HepG2 (cell line): ENCODE results near the gene TMEM225B. TPM values are rescaled to one million over a fixed set of nuclear protein-coding genes. Genes with fewer than 3 reads are reported as not detected.

Experiments
- CBFB ChIP-seq: sonication (generic); formaldehyde crosslinking; IDR thresholded peaks from 2 replicates; pipeline ENCODE4 v1.4.0; 2020; ENCODE audit warnings: missing genetic modification reagents
- HNRNPH1 ChIP-seq: fragments of 200-400 bp; formaldehyde crosslinking; optimal IDR thresholded peaks from 2 replicates; pipeline ENCODE3; 2017; ENCODE audit warnings: mild to moderate bottlenecking, low read depth, low read length
- NFRKB ChIP-seq: fragments of 450-650 bp; IDR thresholded peaks from 2 replicates; pipeline ENCODE4 v1.6.1; 2017
- NR2F2 ChIP-seq: IDR thresholded peaks from 2 replicates; pipeline ENCODE4 v1.6.1; 2012; ENCODE audit warnings: low read depth, inconsistent platforms, borderline replicate concordance
- POLR2AphosphoS5 ChIP-seq: IDR thresholded peaks from 2 replicates; pipeline ENCODE4 v1.6.1; 2012; ENCODE audit warnings: low read depth, low read length
- SAFB2 ChIP-seq: sonication (generic); formaldehyde crosslinking; IDR thresholded peaks from 2 replicates; pipeline ENCODE4 v1.5.1; 2020; ENCODE audit warnings: missing genetic modification reagents, low read depth, mild to moderate bottlenecking, borderline replicate concordance
- TBX3 ChIP-seq: fragments of 450-650 bp; IDR thresholded peaks from 2 replicates; pipeline ENCODE4 v1.6.1; 2017; ENCODE audit warnings: antibody characterized with exemption, mild to moderate bottlenecking, inconsistent platforms, borderline replicate concordance
- TCF12 ChIP-seq, 2 experiments: fragments of 450-650 bp in 1 of 2; sonication (generic) in 1 of 2; formaldehyde crosslinking in 1 of 2; IDR thresholded peaks; 2 replicates each; pipeline versions ENCODE4 v1.6.1 to v1.8.0; 2017 to 2022; ENCODE audit warnings: antibody characterized with exemption in 1 of 2, mild to moderate bottlenecking in 1 of 2, missing genetic modification reagents in 1 of 2, moderate library complexity in 1 of 2
- TRIM24 ChIP-seq: sonication (generic); formaldehyde crosslinking; IDR thresholded peaks from 2 replicates; pipeline ENCODE4 v1.8.0; 2022; ENCODE audit warnings: mild to moderate bottlenecking, missing genetic modification reagents
- ZNF205 ChIP-seq: IDR thresholded peaks from 2 replicates; pipeline ENCODE4 v1.6.1; 2018; ENCODE audit warnings: missing biosample characterization, missing genetic modification reagents
- ZNF207 ChIP-seq: fragments of 450-650 bp; IDR thresholded peaks from 2 replicates; pipeline ENCODE4 v1.6.1; 2016; ENCODE audit warnings: antibody characterized with exemption, borderline replicate concordance
- ZNF343 ChIP-seq: sonication (generic); formaldehyde crosslinking; IDR thresholded peaks from 2 replicates; pipeline ENCODE4 v1.4.0; 2020; ENCODE audit warnings: mild to moderate bottlenecking, missing genetic modification reagents
- ZNF547 ChIP-seq: sonication (generic); formaldehyde crosslinking; IDR thresholded peaks from 2 replicates; pipeline ENCODE4 v1.5.1; 2020; ENCODE audit warnings: mild to moderate bottlenecking, missing genetic modification reagents
- ZNF569 ChIP-seq: sonication (generic); formaldehyde crosslinking; IDR thresholded peaks from 2 replicates; pipeline ENCODE4 v1.5.0; 2020; ENCODE audit warnings: mild to moderate bottlenecking, missing genetic modification reagents, moderate library complexity, borderline replicate concordance
- polyA plus RNA-seq, 8 experiments: library from polyadenylated mRNA; depleted of rRNA in 3 of 8; stranded (reverse) in 7 of 8; unstranded in 1 of 8; fragments of >200 nt; fragmentation: Illumina TruSeq in 4 of 8; extraction: Trizol in 4 of 8; gene quantifications; 2 replicates each; pipeline versions ENCODE4 v1.2.1 to v1.2.3, GENCODE V29; 2011 to 2016; ENCODE audit warnings: low read depth in 4 of 8, missing spikeins in 1 of 8, mixed read lengths in 1 of 8; ENCODE audit not compliant: insufficient read depth in 1 of 8
- total RNA-seq, 5 experiments: library from RNA; depleted of rRNA; stranded (reverse); fragments of >200 nt; fragmentation: Illumina TruSeq; extraction: Trizol; gene quantifications; 2 replicates each; pipeline ENCODE4 v1.2.3, GENCODE V29; 2016; ENCODE audit warnings: low read depth in 1 of 5
- TF ChIP-seq, protein P1 (sequence below): sonication (generic); formaldehyde crosslinking; IDR thresholded peaks from 2 replicates; pipeline ENCODE4 v1.4.0; 2020; ENCODE audit warnings: mild to moderate bottlenecking, missing genetic modification reagents
- TF ChIP-seq, protein P2 (sequence below): sonication (generic); formaldehyde crosslinking; IDR thresholded peaks from 2 replicates; pipeline ENCODE4 v1.4.0; 2020; ENCODE audit warnings: missing genetic modification reagents
- TF ChIP-seq, protein P3 (sequence below): sonication (generic); formaldehyde crosslinking; IDR thresholded peaks from 2 replicates; pipeline ENCODE4 v1.4.0; 2020; ENCODE audit warnings: low read depth, mild to moderate bottlenecking, missing genetic modification reagents
- TF ChIP-seq, protein P4 (sequence below): sonication (generic); formaldehyde crosslinking; IDR thresholded peaks from 2 replicates; pipeline ENCODE4 v1.8.0; 2022; ENCODE audit warnings: missing genetic modification reagents, low read depth, mild to moderate bottlenecking, borderline replicate concordance

The TMEM225B gene
- total and polyA plus RNA-seq, 2 of the 13 experiments (the other 11 are each of a cell fraction or from before 2014, with no cell fraction given): 0.78 to 0.95 TPM

DNA sequence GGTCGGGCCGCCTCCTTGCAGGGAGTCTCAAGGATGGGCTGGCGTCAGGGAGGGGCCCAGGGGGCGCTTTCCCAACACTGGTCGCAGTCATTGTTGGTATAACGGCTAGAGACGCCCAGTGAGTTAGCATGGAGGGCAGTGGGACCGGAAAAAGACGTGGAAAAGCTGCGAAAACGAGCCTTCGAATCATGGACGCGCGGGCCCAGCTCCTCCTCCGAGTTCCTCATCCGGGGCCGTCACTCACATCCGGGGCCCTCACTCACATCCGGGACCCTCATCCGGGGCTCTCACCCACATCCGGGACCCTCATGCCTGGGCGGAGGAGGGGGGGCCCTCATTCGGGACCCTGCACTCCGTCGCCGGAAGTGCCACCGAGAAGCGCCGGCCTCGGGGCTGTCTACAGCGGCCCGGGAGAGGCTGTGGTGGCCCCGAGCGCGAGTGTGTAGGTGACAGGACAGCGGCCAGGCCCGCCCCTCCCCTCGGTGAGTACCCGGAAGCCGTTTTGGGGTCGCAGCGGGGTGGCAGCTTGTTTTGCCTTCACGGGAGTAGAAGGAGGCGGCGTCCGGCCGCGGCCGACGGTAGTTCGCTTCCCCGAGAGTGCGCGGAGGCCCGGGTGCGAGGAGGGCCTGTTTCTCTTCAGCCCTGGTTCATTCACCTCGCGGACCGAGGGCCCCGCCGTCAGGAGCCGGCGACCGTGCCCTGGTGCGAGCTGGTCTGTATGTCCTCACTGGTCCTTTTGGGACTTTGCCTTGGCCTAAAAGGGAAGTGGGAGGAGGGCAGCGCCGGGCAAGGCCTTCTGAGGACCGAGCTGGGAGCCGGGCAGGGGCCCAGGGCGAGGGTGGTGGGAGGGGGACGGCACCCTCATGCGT, 39.5 kb upstream of the TMEM225B start, which contains the start of gene ZNF655 (continued):
- TF ChIP-seq, protein P1, sequence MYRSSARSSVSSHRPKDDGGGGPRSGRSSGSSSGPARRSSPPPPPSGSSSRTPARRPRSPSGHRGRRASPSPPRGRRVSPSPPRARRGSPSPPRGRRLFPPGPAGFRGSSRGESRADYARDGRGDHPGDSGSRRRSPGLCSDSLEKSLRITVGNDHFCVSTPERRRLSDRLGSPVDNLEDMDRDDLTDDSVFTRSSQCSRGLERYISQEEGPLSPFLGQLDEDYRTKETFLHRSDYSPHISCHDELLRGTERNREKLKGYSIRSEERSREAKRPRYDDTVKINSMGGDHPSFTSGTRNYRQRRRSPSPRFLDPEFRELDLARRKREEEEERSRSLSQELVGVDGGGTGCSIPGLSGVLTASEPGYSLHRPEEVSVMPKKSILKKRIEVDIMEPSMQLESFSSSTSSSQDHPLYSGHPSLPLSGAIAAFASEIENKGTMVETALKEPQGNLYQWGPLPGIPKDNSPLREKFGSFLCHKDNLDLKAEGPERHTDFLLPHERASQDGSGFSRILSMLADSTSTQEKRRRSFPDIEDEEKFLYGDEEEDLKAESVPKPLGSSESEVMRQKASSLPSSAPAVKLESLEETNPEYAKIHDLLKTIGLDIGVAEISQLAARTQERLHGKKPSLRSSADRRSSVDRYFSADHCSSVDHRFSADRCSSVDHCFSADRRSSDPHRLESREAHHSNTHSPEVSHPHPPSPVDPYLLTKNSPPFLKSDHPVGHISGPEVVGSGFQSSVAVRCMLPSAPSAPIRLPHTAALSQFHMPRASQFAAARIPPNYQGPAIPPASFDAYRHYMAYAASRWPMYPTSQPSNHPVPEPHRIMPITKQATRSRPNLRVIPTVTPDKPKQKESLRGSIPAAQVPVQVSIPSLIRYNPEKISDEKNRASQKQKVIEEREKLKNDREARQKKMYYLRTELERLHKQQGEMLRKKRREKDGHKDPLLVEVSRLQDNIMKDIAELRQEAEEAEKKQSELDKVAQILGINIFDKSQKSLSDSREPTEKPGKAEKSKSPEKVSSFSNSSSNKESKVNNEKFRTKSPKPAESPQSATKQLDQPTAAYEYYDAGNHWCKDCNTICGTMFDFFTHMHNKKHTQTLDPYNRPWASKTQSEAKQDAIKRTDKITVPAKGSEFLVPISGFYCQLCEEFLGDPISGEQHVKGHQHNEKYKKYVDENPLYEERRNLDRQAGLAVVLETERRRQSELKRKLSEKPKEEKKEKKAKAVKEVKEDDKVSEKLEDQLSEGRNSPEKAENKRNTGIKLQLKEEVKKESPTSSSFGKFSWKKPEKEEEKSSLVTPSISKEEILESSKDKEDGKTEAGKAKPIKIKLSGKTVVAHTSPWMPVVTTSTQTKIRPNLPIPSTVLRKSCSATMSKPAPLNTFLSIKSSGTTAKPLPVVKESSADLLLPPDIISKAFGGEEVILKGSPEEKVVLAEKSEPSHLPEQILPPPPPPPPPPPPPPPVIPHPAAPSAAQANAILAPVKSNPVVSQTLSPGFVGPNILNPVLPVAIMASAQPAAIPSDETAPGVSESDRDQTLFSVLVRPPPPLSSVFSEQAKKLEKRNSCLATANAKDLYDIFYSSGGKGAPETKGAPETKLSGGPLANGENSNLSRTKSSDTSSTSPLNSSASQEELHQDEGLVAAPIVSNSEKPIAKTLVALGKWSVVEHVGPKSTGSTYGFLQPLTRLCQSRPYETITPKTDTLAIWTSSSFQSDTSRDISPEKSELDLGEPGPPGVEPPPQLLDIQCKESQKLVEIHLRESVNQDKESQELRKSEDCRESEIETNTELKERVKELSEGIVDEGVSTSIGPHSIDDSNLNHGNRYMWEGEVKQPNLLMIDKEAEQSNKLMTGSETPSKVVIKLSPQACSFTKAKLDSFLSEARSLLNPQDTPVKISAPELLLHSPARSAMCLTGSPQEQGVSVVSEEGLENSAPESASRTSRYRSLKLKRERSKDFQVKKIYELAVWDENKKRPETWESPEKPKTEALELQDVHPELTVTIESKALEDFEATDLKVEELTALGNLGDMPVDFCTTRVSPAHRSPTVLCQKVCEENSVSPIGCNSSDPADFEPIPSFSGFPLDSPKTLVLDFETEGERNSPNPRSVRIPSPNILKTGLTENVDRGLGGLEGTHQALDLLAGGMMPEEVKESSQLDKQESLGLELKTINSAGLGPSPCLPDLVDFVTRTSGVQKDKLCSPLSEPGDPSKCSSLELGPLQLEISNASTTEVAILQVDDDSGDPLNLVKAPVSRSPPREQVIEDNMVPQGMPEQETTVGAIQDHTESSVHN: no peak
- TF ChIP-seq ZNF547 (CRISPR knock-in tag) (peak; percentile 51; the same call in 1 of the 2 replicates), ZNF569 (no peak), ZNF205 (CRISPR knock-in tag) (no peak), ZNF207 (no peak), CBFB (no peak), ZNF343 (CRISPR knock-in tag) (no peak), SAFB2 (peak; percentile 31; the same call in 1 of the 2 replicates), POLR2AphosphoS5 (peak; percentile 81; the same call in 1 of the 2 replicates), TCF12 (IDR thresholded peaks at IDR 0.05) (no peak), TCF12 (CRISPR knock-in tag; IDR thresholded peaks at IDR 0.05) (0 out of 2 replicates have a peak, but pooled peaks have one; percentile 16), TRIM24 (CRISPR knock-in tag) (no peak), TBX3 (no peak), NFRKB (no peak), HNRNPH1 (no peak), NR2F2 (no peak)
- TF ChIP-seq, protein P2, sequence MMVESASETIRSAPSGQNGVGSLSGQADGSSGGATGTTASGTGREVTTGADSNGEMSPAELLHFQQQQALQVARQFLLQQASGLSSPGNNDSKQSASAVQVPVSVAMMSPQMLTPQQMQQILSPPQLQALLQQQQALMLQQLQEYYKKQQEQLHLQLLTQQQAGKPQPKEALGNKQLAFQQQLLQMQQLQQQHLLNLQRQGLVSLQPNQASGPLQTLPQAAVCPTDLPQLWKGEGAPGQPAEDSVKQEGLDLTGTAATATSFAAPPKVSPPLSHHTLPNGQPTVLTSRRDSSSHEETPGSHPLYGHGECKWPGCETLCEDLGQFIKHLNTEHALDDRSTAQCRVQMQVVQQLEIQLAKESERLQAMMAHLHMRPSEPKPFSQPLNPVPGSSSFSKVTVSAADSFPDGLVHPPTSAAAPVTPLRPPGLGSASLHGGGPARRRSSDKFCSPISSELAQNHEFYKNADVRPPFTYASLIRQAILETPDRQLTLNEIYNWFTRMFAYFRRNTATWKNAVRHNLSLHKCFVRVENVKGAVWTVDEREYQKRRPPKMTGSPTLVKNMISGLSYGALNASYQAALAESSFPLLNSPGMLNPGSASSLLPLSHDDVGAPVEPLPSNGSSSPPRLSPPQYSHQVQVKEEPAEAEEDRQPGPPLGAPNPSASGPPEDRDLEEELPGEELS (CRISPR knock-in tag): no peak
- TF ChIP-seq, protein P3, sequence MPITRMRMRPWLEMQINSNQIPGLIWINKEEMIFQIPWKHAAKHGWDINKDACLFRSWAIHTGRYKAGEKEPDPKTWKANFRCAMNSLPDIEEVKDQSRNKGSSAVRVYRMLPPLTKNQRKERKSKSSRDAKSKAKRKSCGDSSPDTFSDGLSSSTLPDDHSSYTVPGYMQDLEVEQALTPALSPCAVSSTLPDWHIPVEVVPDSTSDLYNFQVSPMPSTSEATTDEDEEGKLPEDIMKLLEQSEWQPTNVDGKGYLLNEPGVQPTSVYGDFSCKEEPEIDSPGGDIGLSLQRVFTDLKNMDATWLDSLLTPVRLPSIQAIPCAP (CRISPR knock-in tag): no peak
- TF ChIP-seq, protein P4, sequence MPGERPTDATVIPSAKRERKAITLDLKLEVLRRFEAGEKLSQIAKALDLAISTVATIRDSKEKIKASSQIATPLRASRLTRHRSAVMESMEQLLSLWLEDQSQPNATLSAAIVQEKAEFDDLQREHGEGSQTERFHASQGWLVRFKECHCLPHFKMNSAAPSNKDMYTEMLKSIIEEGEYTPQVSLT (CRISPR knock-in tag): no peak
